Gastroesophageal sphincter (tissue), 3 donors: ENCODE data around the gene ARSK.

Experiments used
- CTCF ChIP-seq, 4 experiments: fragments of 200-600 bp in 2 of 4; fragments of 450-650 bp in 2 of 4; sonication (generic) in 1 of 4; IDR thresholded peaks; one replicate each; pipeline ENCODE4 v1.5.1; 2017 to 2019; ENCODE audit warnings: antibody characterized with exemption in 4 of 4, mild to moderate bottlenecking in 2 of 4, moderate library complexity in 2 of 4
- POLR2A ChIP-seq, 2 donors: fragments of 450-650 bp; IDR thresholded peaks; one replicate each; pipeline ENCODE4 v1.6.1; 2017; ENCODE audit warnings: antibody characterized with exemption in 2 of 2, mild to moderate bottlenecking in 2 of 2, moderate library complexity in 1 of 2
- POLR2AphosphoS5 ChIP-seq: sonication (generic); formaldehyde crosslinking; IDR thresholded peaks from one replicate; pipeline ENCODE4 v1.6.1; 2017; ENCODE audit warnings: antibody characterized with exemption

GRCh38 chr5:95626701-95627100 lies 71.8 kb downstream of the ARSK start:
- TF ChIP-seq CTCF (IDR thresholded peaks at IDR 0.05) (no peak), POLR2A (IDR thresholded peaks at IDR 0.05) (no peak), POLR2AphosphoS5 (no peak)
